GM18951 (cell line): ENCODE measurements around the gene NMNAT2.
"Not testable (repeated sequence)": the region's sequence is repeated elsewhere in the genome, so short reads cannot be mapped to it uniquely, and the experiment has no call there.

Experiments
- POLR2A ChIP-seq: IDR thresholded peaks from 4 replicates; pipeline ENCODE4 v1.6.1; 2011; ENCODE audit warnings: mild to moderate bottlenecking; ENCODE audit not compliant: insufficient read length, insufficient read depth; ENCODE audit errors: extremely low read depth
- in situ Hi-C: fragments of 300-500 bp; cut with MboI; formaldehyde crosslinking; loops from one replicate; pipeline ENCODE4 v1.12.0; 2022; ENCODE audit warnings: low sequenced_read_pairs, mixed read lengths, inconsistent platforms; ENCODE audit not compliant: unreplicated experiment

The NMNAT2 gene

GRCh38 chr1:183404476-183404875 is 13.7 kb downstream of the NMNAT2 start:
- no peak for TF ChIP-seq POLR2A
- in situ Hi-C loops, result no loop called here

- in situ Hi-C loops, result no loop called here
These were observed 14.7 kb downstream of the NMNAT2 start for GRCh38 chr1:183403498-183403897.

DNA sequence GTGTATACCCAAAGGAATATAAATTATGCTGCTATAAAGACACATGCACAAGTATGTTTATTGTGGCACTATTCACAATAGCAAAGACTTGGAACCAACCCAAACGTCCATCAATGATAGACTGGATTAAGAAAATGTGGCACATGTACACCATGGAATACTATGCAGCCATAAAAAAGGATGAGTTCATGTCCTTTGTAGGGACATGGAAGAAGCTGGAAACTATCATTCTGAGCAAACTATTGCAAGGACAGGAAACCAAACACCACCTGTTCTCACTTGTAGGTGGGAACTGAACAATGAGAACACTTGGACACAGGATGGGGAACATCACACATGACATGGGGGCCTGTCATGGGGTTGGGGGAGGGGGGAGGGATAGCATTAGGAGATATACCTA is 16.6 kb downstream of the NMNAT2 start:
- in situ Hi-C loops, result not testable (repeated sequence)

More at GRCh38 chr1:183403498-183403897, 14.7 kb downstream of the NMNAT2 start:
- no peak for TF ChIP-seq POLR2A

- no peak for TF ChIP-seq POLR2A
- in situ Hi-C loops, result no loop called here
These were observed 23.7 kb downstream of the NMNAT2 start for GRCh38 chr1:183394435-183394834.

GRCh38 chr1:183391863-183392262 is 26.3 kb downstream of the NMNAT2 start:
- TF ChIP-seq POLR2A, result no peak
- in situ Hi-C loops, result no loop called here

DNA sequence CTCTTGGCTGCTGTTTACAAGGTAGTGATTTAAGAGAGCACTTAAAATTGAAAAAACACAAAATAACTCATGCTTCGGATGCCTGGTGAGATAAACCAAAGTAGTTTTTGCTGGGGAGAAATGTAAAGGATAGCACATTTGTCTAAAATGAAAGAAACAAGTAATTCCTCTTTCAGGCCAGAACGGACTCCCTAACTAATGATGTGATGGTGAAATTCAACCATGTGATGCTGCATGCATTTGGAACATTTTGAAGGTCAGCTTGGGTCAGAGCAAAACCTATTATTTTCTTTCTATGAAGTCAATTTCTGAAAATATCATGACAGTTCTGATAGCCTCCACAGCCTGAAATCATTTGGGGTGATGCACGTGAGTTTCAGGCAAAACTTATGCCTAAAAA is 27.6 kb downstream of the NMNAT2 start:
- in situ Hi-C loops, result no loop called here
- TF ChIP-seq POLR2A, result no peak

DNA sequence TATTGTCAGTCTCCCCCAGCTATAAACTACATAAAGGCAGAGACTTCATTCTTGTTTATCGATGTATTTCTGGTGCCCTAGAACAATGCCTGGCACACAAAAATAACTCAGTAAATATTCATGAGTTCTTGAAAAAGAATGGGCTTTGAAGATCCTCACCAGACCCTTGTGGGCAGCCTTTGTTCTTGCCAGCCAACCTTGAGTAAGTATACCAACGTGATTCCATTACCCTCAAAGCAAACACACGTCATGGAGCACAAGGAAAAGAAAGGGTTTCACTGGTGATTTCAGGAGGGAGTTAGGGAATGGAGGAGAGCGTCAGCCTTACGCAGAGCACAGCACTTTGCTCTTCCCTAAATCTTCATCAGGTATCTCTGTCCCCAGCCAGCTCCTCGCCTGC is 29.4 kb downstream of the NMNAT2 start:
- in situ Hi-C loops, result no loop called here
- no peak for TF ChIP-seq POLR2A

DNA sequence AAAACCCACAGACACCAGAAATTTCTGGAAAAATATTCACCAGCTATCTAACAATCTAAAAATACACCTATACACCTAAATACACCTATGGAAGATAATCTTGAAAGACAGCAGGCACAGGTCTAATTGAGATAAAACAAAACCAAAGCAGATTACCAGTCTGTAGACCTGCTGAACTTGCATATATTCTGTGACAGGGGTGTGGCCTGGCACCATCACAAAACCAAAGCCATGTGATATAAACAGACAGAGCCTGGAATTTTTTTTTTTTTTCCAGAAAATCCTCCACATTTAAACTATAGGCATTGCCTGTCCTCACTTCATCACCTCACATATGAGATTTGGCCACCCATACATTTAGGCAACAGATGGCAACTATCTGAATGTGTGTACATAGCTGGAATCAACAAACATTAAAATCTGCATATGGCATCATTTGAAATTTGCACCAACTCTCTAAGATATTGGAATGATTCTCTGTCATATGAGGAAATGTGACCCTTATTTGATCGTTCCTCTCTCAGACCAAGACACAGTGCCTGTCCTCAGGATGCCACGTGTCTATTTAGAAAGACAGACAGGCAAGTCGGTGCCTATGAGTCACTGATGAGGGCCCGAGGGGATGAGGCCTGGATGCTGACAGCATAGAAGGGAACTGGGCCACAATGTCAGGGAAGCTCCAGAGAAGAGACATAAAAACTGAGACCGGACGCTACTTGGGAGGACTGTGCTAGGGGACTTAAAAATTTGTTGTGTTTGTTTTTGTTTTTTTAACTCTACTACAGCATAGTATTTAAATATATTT is 32.6 kb downstream of the NMNAT2 start:
- no peak for TF ChIP-seq POLR2A
- in situ Hi-C loops, result no loop called here

GRCh38 chr1:183379951-183380350 is 38.2 kb downstream of the NMNAT2 start:
- TF ChIP-seq POLR2A, result no peak
- in situ Hi-C loops, result no loop called here

DNA sequence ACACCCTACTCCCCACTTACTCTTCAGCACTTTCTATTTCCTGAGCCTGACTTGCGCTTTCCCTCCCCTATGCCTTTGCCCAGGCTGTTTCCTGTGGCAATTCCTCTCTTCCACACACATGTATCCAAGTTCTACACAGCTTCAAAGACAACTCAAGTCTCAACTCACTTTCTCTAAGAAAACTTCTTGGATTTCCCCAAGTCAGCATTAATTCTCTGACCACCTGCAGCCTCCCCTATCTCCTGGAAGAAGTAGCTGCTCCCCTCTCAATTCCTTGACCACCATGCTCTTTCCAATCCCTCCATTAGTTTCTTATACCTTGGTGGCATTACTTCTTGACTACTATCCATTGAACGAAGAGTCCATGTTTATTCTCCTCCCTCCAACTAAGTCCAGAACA is 42.8 kb downstream of the NMNAT2 start:
- TF ChIP-seq POLR2A, result no peak
- in situ Hi-C loops, result no loop called here

GRCh38 chr1:183374825-183375224 is 43.4 kb downstream of the NMNAT2 start:
- no peak for TF ChIP-seq POLR2A
- in situ Hi-C loops, result no loop called here

DNA sequence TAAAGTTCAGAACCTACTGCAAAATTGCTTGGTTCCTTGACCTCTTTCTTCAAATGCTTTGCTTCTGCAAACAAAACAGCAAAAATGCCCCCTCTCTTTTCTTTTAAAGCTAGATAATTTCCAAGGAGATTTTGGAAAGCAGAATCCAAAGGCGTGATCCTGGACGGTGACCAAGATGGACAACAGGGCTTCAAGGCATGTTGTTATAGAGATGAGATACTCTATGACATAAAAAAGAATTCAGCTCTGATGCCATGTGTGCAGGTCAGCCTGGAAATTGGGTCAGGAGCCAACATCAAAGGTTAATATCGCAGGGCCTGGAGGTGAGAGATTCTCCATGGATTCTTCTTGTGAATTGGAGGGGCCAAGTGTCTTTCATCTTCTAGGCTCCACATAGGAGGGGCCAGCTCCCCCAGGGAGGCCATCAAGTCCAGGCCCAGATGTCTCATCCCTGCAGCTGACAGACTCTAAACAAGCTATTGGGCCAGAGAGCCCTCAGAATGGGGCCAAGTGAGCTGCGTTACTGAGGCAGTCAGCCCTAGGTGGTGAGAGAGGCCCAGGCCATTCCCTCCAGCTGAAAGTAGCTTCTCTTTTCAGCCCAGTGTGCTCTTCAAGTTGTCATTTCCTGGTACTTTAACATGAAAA is 45.5 kb downstream of the NMNAT2 start:
- in situ Hi-C loops, result no loop called here
- no peak for TF ChIP-seq POLR2A

DNA sequence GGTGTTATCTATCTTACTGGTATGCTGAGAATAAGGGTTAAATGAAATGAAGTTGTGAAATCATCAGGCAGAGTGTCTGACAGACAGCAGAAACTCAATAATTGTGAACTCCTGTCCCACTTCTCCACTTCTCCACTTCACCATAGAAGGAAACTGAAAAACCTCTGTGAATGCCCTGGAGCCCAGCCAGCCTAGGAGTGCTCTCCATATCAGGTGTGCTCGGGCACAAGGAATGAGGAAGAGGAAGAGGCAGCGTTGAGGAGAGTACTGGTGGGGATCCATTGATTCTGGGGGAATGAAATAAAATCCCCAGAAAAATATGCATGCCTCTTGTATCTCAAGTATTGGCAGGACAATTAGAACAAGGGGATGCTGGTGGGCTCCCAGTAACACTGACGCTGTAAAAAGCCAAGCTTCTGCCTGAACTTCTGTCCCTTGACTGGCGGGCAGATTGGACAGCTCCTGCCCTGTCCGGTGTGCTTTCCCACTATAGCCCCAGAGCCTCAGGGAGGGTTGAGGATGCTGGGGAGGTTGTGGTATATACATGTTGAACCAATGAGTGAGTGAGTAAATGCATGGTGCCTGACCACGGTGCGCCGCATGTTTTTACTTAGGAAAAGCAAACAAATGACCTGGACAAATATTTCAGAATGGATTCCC is 47.7 kb downstream of the NMNAT2 start:
- in situ Hi-C loops, result no loop called here
- TF ChIP-seq POLR2A, result no peak
